Measurements from ENCODE around the gene TMEM170B.
A peak's percentile ranks its signal among the peaks of the same experiment; 100 is the strongest.

Gene TMEM170B

DNA sequence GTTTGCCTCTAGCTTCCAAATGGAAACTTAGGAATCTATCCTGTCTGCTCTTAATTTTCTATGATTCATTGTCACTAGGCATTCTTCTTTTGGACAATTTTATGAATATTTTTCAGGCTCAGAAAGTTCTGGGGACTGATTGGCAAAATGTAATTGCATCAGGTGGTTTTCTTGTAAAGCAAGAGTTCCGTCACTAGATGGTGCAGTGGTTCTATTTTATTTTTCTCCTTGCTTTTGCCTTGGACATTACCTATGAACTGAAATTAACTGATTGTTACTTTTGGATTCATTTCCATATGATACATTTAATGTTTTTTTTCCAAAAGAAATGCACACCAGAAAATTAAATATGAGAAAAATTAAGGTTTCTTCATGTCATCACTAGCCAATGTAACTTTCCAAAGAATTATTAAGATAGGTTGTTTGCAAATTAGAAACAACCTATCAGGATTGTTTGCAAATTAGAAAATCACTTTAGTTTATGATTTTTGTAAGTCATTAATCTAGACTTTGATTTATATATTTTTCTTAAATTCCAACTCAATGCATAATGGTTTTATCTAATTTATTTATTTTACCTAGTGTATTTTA lies 48.0 kb downstream of the TMEM170B start:
- no peak overlapping the region for H3K27ac ChIP-seq (ENCODE audit: low read length)

DNA sequence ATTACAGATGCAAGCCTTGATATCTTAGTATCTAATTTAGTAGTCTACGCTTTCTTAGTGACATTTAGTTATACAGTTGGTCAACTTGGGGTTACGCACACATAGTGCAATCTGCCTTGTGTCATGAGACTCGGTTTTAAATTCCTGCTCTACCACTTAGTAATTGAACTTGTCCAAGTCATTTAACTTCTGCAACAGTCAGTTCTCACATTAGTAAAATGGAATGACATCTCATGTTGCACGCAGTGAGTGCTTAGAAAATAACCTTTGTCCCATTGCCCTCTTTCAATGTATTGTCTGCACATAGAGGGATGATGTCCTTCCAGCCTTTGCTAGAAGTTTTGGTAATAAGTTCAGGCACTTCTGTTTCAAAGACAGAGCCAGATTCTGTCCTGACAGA lies 48.6 kb downstream of the TMEM170B start:
- Histone ChIP-seq H3K36me3 (replicated peaks; ENCODE audit: insufficient read depth, low read length) (no peaks in the 10 kb centered on the region), H3K4me3 (ENCODE audit: low read length) (no peak overlapping the region), H4K20me1 (ENCODE audit: insufficient read depth, low read length) (no peaks in the 10 kb centered on the region), H3K79me2 (ENCODE audit: low read length) (no peaks in the 10 kb centered on the region), H3K4me1 (ENCODE audit: low read length) (no peaks in the 10 kb centered on the region), H3K9ac (ENCODE audit: low read length) (no peak overlapping the region), H3K9me3 (replicated peaks; ENCODE audit: insufficient read depth, low read length) (no peaks in the 10 kb centered on the region), H2AFZ (ENCODE audit: low read length) (no peak overlapping the region), H3K27ac (ENCODE audit: low read length) (no peak overlapping the region), H3K27me3 (replicated peaks; ENCODE audit: insufficient read depth, low read length) (no peaks in the 10 kb centered on the region), H3K9me2 (replicated peaks; ENCODE audit: insufficient read depth, low read length) (no peaks in the 10 kb centered on the region), H3F3A (ENCODE audit: insufficient read depth, low read length) (no peaks in the 10 kb centered on the region), H3K4me2 (ENCODE audit: low read depth, low read length) (no peak overlapping the region)
- TF ChIP-seq, protein P1, sequence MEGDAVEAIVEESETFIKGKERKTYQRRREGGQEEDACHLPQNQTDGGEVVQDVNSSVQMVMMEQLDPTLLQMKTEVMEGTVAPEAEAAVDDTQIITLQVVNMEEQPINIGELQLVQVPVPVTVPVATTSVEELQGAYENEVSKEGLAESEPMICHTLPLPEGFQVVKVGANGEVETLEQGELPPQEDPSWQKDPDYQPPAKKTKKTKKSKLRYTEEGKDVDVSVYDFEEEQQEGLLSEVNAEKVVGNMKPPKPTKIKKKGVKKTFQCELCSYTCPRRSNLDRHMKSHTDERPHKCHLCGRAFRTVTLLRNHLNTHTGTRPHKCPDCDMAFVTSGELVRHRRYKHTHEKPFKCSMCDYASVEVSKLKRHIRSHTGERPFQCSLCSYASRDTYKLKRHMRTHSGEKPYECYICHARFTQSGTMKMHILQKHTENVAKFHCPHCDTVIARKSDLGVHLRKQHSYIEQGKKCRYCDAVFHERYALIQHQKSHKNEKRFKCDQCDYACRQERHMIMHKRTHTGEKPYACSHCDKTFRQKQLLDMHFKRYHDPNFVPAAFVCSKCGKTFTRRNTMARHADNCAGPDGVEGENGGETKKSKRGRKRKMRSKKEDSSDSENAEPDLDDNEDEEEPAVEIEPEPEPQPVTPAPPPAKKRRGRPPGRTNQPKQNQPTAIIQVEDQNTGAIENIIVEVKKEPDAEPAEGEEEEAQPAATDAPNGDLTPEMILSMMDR (IDR thresholded peaks at IDR 0.05; ENCODE audit: low read length) = no peak
- no peak for TF ChIP-seq EZH2phosphoT487 (IDR thresholded peaks at IDR 0.05; ENCODE audit: low read length)
- TF ChIP-seq EZH2 (optimal IDR thresholded peaks at IDR 0.05; ENCODE audit: low read depth, low read length) = no peak
- DNase-seq = no peak

More for the DNA sequence above, 48.0 kb downstream of the TMEM170B start:
- Histone ChIP-seq H3K9ac (ENCODE audit: low read length) (no peak overlapping the region), H3F3A (ENCODE audit: insufficient read depth, low read length) (no peaks in the 10 kb centered on the region), H3K9me3 (replicated peaks; ENCODE audit: insufficient read depth, low read length) (no peaks in the 10 kb centered on the region), H3K27me3 (replicated peaks; ENCODE audit: insufficient read depth, low read length) (no peaks in the 10 kb centered on the region), H4K20me1 (ENCODE audit: insufficient read depth, low read length) (no peaks in the 10 kb centered on the region), H3K9me2 (replicated peaks; ENCODE audit: insufficient read depth, low read length) (no peaks in the 10 kb centered on the region), H3K4me1 (ENCODE audit: low read length) (no peaks in the 10 kb centered on the region), H3K4me2 (ENCODE audit: low read depth, low read length) (no peak overlapping the region), H3K4me3 (ENCODE audit: low read length) (no peak overlapping the region), H2AFZ (ENCODE audit: low read length) (no peak overlapping the region), H3K36me3 (replicated peaks; ENCODE audit: insufficient read depth, low read length) (no peaks in the 10 kb centered on the region), H3K79me2 (ENCODE audit: low read length) (no peaks in the 10 kb centered on the region)
- TF ChIP-seq, protein P1 (IDR thresholded peaks at IDR 0.05; ENCODE audit: low read length) = peak; percentile 60
- TF ChIP-seq EZH2phosphoT487 (IDR thresholded peaks at IDR 0.05; ENCODE audit: low read length) (no peak), EZH2 (optimal IDR thresholded peaks at IDR 0.05; ENCODE audit: low read depth, low read length) (no peak)
- peak; percentile 22 for DNase-seq

DNA sequence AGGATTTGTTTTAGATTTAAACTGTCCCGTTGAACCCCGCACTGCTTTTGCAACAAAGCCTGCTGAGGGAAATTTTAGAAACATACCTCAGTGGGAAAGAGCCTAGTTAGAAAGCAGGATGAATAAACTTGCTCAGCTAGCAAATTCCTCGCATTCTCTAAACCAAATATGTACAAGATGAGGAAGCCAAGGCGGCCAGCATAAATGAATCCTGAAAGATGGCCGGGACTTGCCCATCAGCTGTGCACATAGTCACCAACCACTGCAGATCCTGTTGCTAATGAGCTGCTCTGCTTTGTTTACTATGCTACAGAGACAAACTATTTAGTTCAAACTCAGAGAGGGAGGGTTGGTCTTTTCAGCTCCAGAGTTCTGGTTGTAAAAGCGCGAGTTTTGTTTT lies 49.0 kb downstream of the TMEM170B start:
- H3K9me2 ChIP-seq (replicated peaks; ENCODE audit: insufficient read depth, low read length) = no peaks in the 10 kb centered on the region
- H3K27ac ChIP-seq (ENCODE audit: low read length) = no peak overlapping the region
- TF ChIP-seq EZH2 (optimal IDR thresholded peaks at IDR 0.05; ENCODE audit: low read depth, low read length) (no peak), EZH2phosphoT487 (IDR thresholded peaks at IDR 0.05; ENCODE audit: low read length) (no peak)
- H3K36me3 ChIP-seq (replicated peaks; ENCODE audit: insufficient read depth, low read length) = no peaks in the 10 kb centered on the region
- no peak overlapping the region for H2AFZ ChIP-seq (ENCODE audit: low read length)
- no peak overlapping the region for H3K9ac ChIP-seq (ENCODE audit: low read length)
- H3K27me3 ChIP-seq (replicated peaks; ENCODE audit: insufficient read depth, low read length) = no peaks in the 10 kb centered on the region
- H3K4me2 ChIP-seq (ENCODE audit: low read depth, low read length) = no peak overlapping the region
- no peaks in the 10 kb centered on the region for H3F3A ChIP-seq (ENCODE audit: insufficient read depth, low read length)
- no peak overlapping the region for H3K4me3 ChIP-seq (ENCODE audit: low read length)
- no peaks in the 10 kb centered on the region for H3K4me1 ChIP-seq (ENCODE audit: low read length)
- no peak for DNase-seq
- no peaks in the 10 kb centered on the region for H3K9me3 ChIP-seq (replicated peaks; ENCODE audit: insufficient read depth, low read length)
- H3K79me2 ChIP-seq (ENCODE audit: low read length) = no peaks in the 10 kb centered on the region
- H4K20me1 ChIP-seq (ENCODE audit: insufficient read depth, low read length) = no peaks in the 10 kb centered on the region

DNA sequence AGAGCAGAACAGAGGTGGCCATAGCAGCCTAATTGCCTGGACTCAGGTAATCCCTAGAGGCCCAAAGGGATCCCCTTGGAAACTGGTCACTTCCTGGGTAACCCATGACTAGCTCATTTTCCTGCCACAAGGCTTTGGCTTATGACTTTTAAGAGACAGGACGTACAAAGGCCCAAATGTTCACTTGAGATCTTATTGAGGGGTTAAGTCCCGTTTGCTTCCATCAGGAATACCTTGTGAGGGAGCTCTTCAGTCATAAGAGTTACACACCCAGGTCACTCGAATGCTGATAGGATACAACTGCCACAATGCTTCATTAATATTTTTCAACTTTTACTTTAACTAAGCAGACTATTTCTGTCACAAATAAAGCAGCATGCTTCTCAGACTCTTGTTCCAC lies 51.7 kb downstream of the TMEM170B start:
- no peaks in the 10 kb centered on the region for H3K79me2 ChIP-seq (ENCODE audit: low read length)
- no peaks in the 10 kb centered on the region for H3K4me1 ChIP-seq (ENCODE audit: low read length)
- no peak overlapping the region for H3K4me3 ChIP-seq (ENCODE audit: low read length)
- TF ChIP-seq EZH2phosphoT487 (IDR thresholded peaks at IDR 0.05; ENCODE audit: low read length) = no peak
- no peak for TF ChIP-seq EZH2 (optimal IDR thresholded peaks at IDR 0.05; ENCODE audit: low read depth, low read length)
- TF ChIP-seq, protein P1 (IDR thresholded peaks at IDR 0.05; ENCODE audit: low read length) = no peak
- no peaks in the 10 kb centered on the region for H3K27me3 ChIP-seq (replicated peaks; ENCODE audit: insufficient read depth, low read length)
- no peak overlapping the region for H3K4me2 ChIP-seq (ENCODE audit: low read depth, low read length)
- no peak for DNase-seq
- no peaks in the 10 kb centered on the region for H3K9me2 ChIP-seq (replicated peaks; ENCODE audit: insufficient read depth, low read length)
- no peak overlapping the region for H3K27ac ChIP-seq (ENCODE audit: low read length)
- no peaks in the 10 kb centered on the region for H3K9me3 ChIP-seq (replicated peaks; ENCODE audit: insufficient read depth, low read length)
- no peaks in the 10 kb centered on the region for H3K36me3 ChIP-seq (replicated peaks; ENCODE audit: insufficient read depth, low read length)
- H3F3A ChIP-seq (ENCODE audit: insufficient read depth, low read length) = no peaks in the 10 kb centered on the region
- H2AFZ ChIP-seq (ENCODE audit: low read length) = no peak overlapping the region
- no peak overlapping the region for H3K9ac ChIP-seq (ENCODE audit: low read length)
- H4K20me1 ChIP-seq (ENCODE audit: insufficient read depth, low read length) = no peaks in the 10 kb centered on the region
